Measurements from ENCODE around the gene PSMD6.

DNA sequence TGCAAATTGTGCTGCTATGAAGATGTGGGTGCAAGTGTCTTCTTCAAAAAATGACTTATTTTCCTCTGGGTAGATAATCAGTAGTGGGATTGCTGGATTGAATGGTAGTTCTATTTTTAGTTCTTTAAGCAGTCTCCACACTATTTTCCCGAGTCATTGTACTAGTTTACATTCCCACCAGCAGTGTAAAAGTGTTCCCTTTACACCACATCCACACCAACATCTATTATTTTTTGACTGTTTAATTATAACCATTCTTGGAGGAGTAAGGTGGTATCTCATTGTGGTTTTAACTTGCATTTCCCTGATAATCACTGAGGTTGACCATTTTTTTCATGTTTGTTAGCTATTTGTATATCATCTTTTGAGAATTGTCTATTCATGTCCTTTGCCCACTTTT, 19.7 kb upstream of the PSMD6 start:
- no peak for TF ChIP-seq POLR2A (IDR thresholded peaks at IDR 0.05)
- TF ChIP-seq, protein P1, sequence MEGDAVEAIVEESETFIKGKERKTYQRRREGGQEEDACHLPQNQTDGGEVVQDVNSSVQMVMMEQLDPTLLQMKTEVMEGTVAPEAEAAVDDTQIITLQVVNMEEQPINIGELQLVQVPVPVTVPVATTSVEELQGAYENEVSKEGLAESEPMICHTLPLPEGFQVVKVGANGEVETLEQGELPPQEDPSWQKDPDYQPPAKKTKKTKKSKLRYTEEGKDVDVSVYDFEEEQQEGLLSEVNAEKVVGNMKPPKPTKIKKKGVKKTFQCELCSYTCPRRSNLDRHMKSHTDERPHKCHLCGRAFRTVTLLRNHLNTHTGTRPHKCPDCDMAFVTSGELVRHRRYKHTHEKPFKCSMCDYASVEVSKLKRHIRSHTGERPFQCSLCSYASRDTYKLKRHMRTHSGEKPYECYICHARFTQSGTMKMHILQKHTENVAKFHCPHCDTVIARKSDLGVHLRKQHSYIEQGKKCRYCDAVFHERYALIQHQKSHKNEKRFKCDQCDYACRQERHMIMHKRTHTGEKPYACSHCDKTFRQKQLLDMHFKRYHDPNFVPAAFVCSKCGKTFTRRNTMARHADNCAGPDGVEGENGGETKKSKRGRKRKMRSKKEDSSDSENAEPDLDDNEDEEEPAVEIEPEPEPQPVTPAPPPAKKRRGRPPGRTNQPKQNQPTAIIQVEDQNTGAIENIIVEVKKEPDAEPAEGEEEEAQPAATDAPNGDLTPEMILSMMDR (IDR thresholded peaks at IDR 0.05) = no peak
